Measurements from ENCODE around the gene MRAS. TPM values are rescaled to one million over a fixed set of nuclear protein-coding genes. Genes with fewer than 3 reads are reported as not detected.
A peak's percentile ranks its signal among the peaks of the same experiment; 100 is the strongest.

MRAS gene
- total and polyA plus RNA-seq, 2 of the 8 experiments (the other 6 are each of a cell fraction or from before 2014, with no cell fraction given) = 10.6 to 16.2 TPM

DNA sequence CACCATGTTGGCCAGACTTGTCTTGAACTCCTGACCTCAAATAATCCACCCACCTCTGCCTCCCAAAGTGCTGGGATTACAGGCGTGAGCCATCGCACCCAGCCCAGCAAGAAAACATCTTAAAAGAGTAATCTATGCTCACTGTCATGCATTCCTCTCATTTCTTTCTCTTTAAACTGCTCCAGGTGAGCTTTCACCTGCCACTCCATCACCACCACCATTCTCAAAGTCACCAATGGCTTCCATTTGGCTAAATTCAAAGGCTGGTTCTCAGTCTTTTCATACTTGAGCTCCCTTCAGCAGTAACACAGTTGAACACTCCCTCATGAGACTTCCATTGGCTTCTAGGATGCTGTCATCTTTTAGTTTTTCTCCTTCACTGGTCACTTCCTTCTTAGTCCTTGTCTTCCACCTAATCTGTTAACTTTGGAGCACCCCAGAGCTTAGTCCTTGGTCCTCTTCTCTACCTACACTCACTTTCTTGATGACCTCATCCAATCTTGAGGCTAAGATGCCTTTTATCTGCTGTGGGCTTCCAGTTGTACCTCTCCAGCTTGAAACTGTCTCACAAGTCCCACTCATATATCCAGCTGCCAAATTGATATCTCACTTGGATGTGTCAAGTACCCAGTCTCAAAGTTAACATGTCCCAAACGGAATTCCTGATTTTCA, 59.0 kb downstream of the MRAS start:
- no peak overlapping the region for H3K4me2 ChIP-seq (ENCODE audit: insufficient read depth in 1 of 2, low read depth in 2 of 2, low read length in 2 of 2)
- no peaks in the 10 kb centered on the region for H3K79me1 ChIP-seq (ENCODE audit: low read depth, low read length)
- ChIA-PET CTCF (ENCODE audit: partially characterized antibody) (interaction anchor here (3.0 to 4.6 kb wide), 2 partner anchors 10 to 11 kb away, joined by 19 to 37 read pairs; no protein-coding TSS in a partner anchor), POLR2A (ENCODE audit: partially characterized antibody) (interaction anchor here (1.1 to 2.8 kb wide), 2 partner anchors 10 to 73 kb away, joined by 3 to 13 read pairs; no protein-coding TSS in a partner anchor)
- H3K4me1 ChIP-seq (replicated peaks in 1 of 4; ENCODE audit: control insufficient read depth in 3 of 4, insufficient read depth in 4 of 4, low read length in 3 of 4) = peaks cover 5 to 21% (median 14%) of the 10 kb centered on the region in 4 experiments
- no peak overlapping the region for H4K91ac ChIP-seq (replicated peaks; ENCODE audit: insufficient read length, low read length)
- H3K18ac ChIP-seq (ENCODE audit: extremely low read depth, low read length) = no peak overlapping the region
- H2BK15ac ChIP-seq (ENCODE audit: low read length) = no peak overlapping the region
- peak overlapping the region; percentile 45; the same call in 1 of the 2 replicates for H2BK5ac ChIP-seq (ENCODE audit: low read depth, low read length)
- no peak for FAIRE-seq
- no peaks in the 10 kb centered on the region for H3K23me2 ChIP-seq (ENCODE audit: low read depth, low read length)
- no peak overlapping the region for H4K8ac ChIP-seq (ENCODE audit: extremely low read depth, insufficient read depth, low read length)
- no peaks in the 10 kb centered on the region; a peak in 1 of 7 replicates for H3K27me3 ChIP-seq (replicated peaks in 1 of 4; ENCODE audit: control insufficient read depth in 3 of 4, extremely low read depth in 1 of 4, insufficient read depth in 3 of 4, low read length in 3 of 4)
- 0 out of 4 replicates have a peak, but pooled peaks cover 0 to 4% of the 10 kb centered on the region in 2 experiments for H3K9me3 ChIP-seq (ENCODE audit: insufficient read depth in 2 of 2, low read depth in 1 of 2, low read length in 1 of 2)
- H4K5ac ChIP-seq (ENCODE audit: insufficient read length, low read depth, low read length) = no peak overlapping the region
- no peak overlapping the region for H2BK120ac ChIP-seq (replicated peaks; ENCODE audit: low read depth, low read length)
- H3K56ac ChIP-seq (replicated peaks; ENCODE audit: insufficient read length, low read depth, low read length) = no peak overlapping the region
- TF ChIP-seq RNF2 (IDR thresholded peaks at IDR 0.05; ENCODE audit: borderline replicate concordance, low read depth, low read length, missing control alignments, poor library complexity, severe bottlenecking) (no peak), JUND (IDR thresholded peaks at IDR 0.05; ENCODE audit: low read length) (no peak), CHD1 (IDR thresholded peaks at IDR 0.05; ENCODE audit: low read depth, low read length) (no peak)
- WGBS, 2 experiments (ENCODE audit: extremely low coverage in 1 of 2, insufficient coverage in 1 of 2, insufficient read length in 1 of 2, insufficient replicate concordance in 2 of 2, low coverage in 1 of 2, low lambda C conversion rate in 2 of 2, missing lambda C conversion rate in 1 of 2) = 95% methylated on average over 3 of the region's 3 CpGs; no CpG with 5 or more reads in 1 of the 2 experiments
- no peak overlapping the region for H3K14ac ChIP-seq (ENCODE audit: insufficient read length)
- H2BK12ac ChIP-seq (ENCODE audit: low read depth, low read length) = no peak overlapping the region
- no peak overlapping the region for H3K23ac ChIP-seq (ENCODE audit: insufficient read length)
- no peak overlapping the region for H2AFZ ChIP-seq (ENCODE audit: low read length)
- peaks cover 0 to 8% (median 1%) of the 10 kb centered on the region in 4 experiments; a peak in 1 of 8 replicates for H3K36me3 ChIP-seq (ENCODE audit: control insufficient read depth in 2 of 4, insufficient read depth in 4 of 4, low read length in 3 of 4)
- H3K4ac ChIP-seq (replicated peaks; ENCODE audit: insufficient read length, low read depth, low read length) = no peak overlapping the region
- no peak for DNase-seq (ENCODE audit: low read depth in 1 of 2, low spot score in 2 of 2)
- no peak overlapping the region for H3K4me3 ChIP-seq (ENCODE audit: extremely low read depth in 1 of 4, insufficient read depth in 2 of 4, low read depth in 3 of 4, low read length in 4 of 4)
- no peak overlapping the region for H3K9ac ChIP-seq (replicated peaks in 1 of 4; ENCODE audit: extremely low read depth in 1 of 4, low read depth in 3 of 4, low read length in 3 of 4)
- no peak overlapping the region for H3K27ac ChIP-seq (ENCODE audit: low read depth, low read length)
- no peaks in the 10 kb centered on the region for H4K20me1 ChIP-seq (replicated peaks in 1 of 2; ENCODE audit: control insufficient read depth in 1 of 2, insufficient read depth in 2 of 2, low read length in 2 of 2)
- H3K79me2 ChIP-seq (ENCODE audit: control insufficient read depth in 1 of 2, insufficient read depth in 2 of 2, low read length in 2 of 2) = no peaks in the 10 kb centered on the region
- no peak overlapping the region for H2BK20ac ChIP-seq (ENCODE audit: low read length)
- no peak overlapping the region for H2AK5ac ChIP-seq (ENCODE audit: low read depth, low read length)
